ENCODE data around the gene ATP9B. TPM values are rescaled to one million over a fixed set of nuclear protein-coding genes. Genes with fewer than 3 reads are reported as not detected.

ATP9B gene
- total RNA-seq, 2 donors from 2014 or later, result 22.5 to 72.9 TPM

- DNase-seq (ENCODE audit: low spot score) (no peak), ATAC-seq (ENCODE audit: insufficient number of reproducible peaks, low FRiP score, low read depth) (no peak)
- TF ChIP-seq CTCF (IDR thresholded peaks at IDR 0.05), result no peak
- Histone ChIP-seq H3K4me3 (no peak overlapping the region), H3K36me3 (no peaks in the 10 kb centered on the region), H3K4me1 (ENCODE audit: control insufficient read depth in 1 of 2, low read depth in 2 of 2) (no peaks in the 10 kb centered on the region), H3K27me3 (replicated peaks; ENCODE audit: insufficient read depth) (no peaks in the 10 kb centered on the region), H3K9me3 (no peaks in the 10 kb centered on the region), H3K27ac (no peak overlapping the region)
Measured at GRCh38 chr18:79199691-79200374, 130.6 kb downstream of the ATP9B start.

DNA sequence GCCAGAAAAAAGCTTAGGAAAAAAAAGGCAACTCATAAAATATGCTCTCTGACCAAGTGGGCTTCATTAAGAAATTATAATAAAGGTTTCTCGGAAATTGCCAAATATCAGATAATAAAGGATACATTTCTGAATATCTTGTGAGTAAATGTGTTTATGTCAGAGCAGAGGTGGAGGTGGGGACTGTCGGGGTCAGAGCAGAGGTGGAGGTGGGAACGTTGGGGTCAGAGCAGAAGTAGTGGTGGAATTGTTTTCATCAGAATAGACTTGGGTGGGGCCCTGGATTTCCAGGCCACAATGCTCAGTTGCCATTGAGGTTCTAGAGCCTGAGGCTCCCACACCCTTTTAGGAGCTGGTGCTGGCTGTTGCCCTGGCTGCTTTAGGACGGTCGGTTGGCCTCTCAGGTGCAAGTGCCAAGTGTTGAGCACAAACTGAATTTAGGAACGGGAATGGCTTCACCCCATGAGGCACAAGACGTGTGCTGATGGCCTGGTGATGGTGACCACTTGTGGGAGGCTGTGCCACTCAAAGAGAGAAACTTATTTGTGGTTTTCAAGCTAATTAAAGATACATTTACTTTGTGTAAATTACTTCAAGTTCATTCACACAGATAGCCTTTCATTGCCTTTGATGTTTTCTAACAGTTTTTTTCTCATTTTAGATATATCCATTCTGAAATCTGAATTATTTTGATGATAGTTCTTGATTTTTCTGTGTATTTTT lies 131.5 kb downstream of the ATP9B start:
- no peak for TF ChIP-seq CTCF (IDR thresholded peaks at IDR 0.05)
- peak; percentile 71 for DNase-seq (ENCODE audit: low spot score)

DNA sequence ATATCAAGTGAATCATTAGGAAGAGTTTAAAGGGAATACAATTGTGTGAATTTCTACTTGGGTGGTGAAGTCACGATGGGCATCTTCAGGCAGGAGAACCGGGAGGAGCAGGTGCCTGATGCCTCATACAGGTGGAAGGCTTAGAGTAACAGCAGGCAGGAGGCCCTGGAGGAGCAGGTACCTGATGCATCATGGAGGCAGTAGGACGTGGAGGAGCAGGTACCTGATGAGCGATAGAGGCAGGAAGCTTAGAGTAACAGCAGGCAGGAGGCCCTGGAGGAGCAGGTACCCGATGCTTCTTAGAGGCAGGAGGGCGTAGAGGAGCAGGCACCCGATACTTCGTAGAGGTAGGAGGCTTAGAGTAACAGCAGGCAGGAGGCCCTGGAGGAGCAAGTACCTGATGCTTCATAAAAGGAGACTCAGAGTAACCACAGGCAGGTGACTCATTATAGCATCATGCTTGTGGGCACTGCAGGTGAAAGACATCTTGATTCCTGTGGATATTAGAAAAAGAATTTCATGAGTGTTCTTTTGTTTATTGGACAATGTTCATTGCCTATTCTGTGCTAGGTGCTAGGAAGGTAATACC lies 133.9 kb downstream of the ATP9B start:
- H3K27ac ChIP-seq, result no peak overlapping the region
- DNase-seq (ENCODE audit: low spot score) (no peak), ATAC-seq (ENCODE audit: insufficient number of reproducible peaks, low FRiP score, low read depth) (no peak)
- H3K4me3 ChIP-seq, result no peak overlapping the region
- peaks cover 8% of the 10 kb centered on the region for H3K36me3 ChIP-seq
- no peaks in the 10 kb centered on the region for H3K4me1 ChIP-seq (ENCODE audit: control insufficient read depth in 1 of 2, low read depth in 2 of 2)
- no peaks in the 10 kb centered on the region for H3K9me3 ChIP-seq
- TF ChIP-seq CTCF (IDR thresholded peaks at IDR 0.05), result no peak
- H3K27me3 ChIP-seq (replicated peaks; ENCODE audit: insufficient read depth), result no peaks in the 10 kb centered on the region

More for the DNA sequence above, 131.5 kb downstream of the ATP9B start:
- ATAC-seq (ENCODE audit: insufficient number of reproducible peaks, low FRiP score, low read depth), result no peak
- Histone ChIP-seq H3K4me1 (ENCODE audit: control insufficient read depth in 1 of 2, low read depth in 2 of 2) (no peaks in the 10 kb centered on the region), H3K27me3 (replicated peaks; ENCODE audit: insufficient read depth) (no peaks in the 10 kb centered on the region), H3K27ac (no peak overlapping the region), H3K4me3 (no peak overlapping the region), H3K36me3 (no peaks in the 10 kb centered on the region), H3K9me3 (no peaks in the 10 kb centered on the region)

GRCh38 chr18:79204889-79205807 lies 136.0 kb downstream of the ATP9B start:
- no peaks in the 10 kb centered on the region for H3K9me3 ChIP-seq
- no peak overlapping the region for H3K27ac ChIP-seq
- ATAC-seq (ENCODE audit: insufficient number of reproducible peaks, low FRiP score, low read depth), result no peak
- DNase-seq (ENCODE audit: low spot score), result no peak
- no peaks in the 10 kb centered on the region for H3K27me3 ChIP-seq (replicated peaks; ENCODE audit: insufficient read depth)
- H3K4me3 ChIP-seq, result no peak overlapping the region
- no peak for TF ChIP-seq CTCF (IDR thresholded peaks at IDR 0.05)
- no peaks in the 10 kb centered on the region for H3K4me1 ChIP-seq (ENCODE audit: control insufficient read depth in 1 of 2, low read depth in 2 of 2)
- H3K36me3 ChIP-seq, result peaks cover 8% of the 10 kb centered on the region

All from thoracic aorta (tissue), 2 donors.